HG03064 (cell line): ENCODE data around the gene ACTR5.
"Not testable (repeated sequence)": the region's sequence is repeated elsewhere in the genome, so short reads cannot be mapped to it uniquely, and the experiment has no call there.

Experiments used
- ATAC-seq: cut with Tn5 transposase; IDR thresholded peaks from one replicate; pipeline ENCODE4 v1.9.1; 2021; ENCODE audit warnings: low read depth; ENCODE audit not compliant: unreplicated experiment

Gene ACTR5

GRCh38 chr20:38804221-38804620 is 56.0 kb downstream of the ACTR5 start:
- no peak for ATAC-seq

- ATAC-seq, result no peak
Observed at GRCh38 chr20:38804682-38805501, 56.6 kb downstream of the ACTR5 start.

DNA sequence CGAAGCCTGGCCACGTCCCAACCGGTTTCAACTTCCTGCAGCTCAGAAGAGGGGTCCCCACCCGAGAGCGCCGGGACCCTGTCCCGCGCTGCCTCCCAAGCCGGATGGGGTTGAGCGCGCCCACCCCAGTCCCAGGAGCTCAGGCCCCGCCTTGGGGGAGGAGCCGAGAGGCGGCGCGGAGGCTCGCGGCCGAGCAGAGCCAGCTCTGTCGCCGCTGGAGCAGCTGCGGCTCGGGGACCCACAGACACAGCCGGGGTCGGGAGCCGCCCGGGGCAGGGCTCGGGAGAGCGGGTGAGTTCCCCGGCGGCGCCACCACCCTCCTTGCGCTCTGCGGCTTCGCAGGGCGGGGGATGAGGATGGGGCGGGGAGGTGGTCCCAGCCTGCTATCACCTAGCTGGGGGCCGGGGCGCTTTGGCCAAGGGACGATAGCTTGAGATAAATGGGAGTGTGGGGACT is 57.3 kb downstream of the ACTR5 start, which contains the start of gene PPP1R16B:
PPP1R16B (plus strand) TSS at position 196 of the 456 bp plus-strand sequence. CDS start 30,229 bp downstream, outside the sequence.
- ATAC-seq, result no peak

DNA sequence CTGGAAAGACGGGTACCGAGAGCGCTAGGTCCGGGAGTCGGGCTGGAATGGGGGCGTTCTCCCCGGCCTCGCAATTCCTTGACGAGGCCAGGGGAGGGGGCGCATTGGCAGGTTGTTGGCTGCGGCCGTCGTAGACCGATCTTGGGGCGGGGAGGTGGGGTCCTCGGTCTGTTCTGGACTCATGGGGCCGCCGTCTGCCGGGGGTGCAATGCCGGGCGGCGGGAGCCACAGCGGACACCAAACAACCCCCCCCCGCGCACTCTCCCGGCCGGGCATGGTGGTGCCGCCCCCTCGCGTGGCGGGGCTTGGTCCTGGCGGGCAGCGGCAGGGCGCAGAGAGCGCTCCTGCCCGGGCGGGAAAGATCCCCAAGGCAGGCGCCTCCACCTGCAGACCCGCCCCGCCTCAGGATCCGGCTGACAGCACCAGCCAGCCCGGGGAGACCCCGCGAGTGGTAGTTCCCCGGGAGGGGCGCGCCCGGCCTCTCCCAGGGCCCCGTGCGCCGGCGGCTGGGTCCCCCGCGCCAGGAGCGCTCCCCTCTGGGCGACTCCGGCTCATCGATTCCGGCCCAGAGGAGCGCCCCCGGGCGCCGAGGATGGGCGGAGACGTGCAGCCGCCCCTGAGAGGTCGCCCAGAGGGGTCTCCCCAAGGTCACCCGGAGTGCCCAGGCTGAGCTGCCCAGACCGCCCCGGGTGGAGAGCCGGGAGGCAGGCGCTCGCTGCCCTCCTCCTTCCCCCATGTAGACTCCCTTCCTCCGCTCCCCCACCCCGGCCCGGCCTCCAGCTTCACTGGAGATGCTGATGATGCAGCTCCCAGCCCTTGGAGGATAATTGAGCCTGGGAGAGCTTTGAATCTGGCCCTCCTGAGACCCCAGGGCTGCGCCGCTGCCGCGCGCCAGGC is 57.9 kb downstream of the ACTR5 start:
- ATAC-seq, result no peak

DNA sequence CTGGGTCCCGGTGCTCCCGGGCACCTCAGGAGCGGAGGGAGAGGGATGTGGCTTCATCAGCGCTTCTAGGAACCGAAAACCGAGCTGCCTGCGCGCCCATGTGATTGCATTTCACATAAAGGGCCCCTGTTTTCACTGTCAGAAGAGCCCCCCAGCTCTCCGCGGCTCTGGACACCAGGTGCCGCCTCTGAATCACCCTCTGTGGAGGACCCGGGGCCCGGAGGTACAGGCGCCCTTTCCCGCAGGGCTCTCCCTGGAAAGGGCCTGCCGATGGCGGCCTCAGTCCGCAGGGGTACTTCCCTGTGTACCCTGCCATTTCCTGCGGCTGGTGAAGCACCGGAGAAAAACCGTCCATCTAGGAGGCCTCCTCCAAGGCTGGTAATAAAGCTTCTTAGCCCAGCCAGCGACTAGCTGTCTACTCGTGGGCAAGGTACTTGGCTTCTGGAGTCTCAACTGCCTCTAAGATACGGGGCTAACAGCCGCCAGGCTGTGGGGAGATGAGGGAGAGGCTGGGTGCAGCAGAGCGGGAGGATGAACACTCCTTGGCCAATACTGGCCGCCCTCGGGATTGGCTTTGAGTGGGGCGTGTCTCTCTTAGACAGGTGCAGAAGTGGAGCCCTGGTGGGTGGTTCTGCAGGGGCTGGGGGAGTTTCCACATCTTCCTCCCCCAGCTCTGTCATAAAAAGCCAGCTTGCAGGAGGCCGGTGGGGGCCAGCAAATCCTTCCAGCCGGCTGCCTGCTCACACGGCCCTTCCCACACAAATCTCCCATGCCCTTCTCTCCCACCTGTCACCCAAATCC is 58.8 kb downstream of the ACTR5 start:
- ATAC-seq, result no peak

DNA sequence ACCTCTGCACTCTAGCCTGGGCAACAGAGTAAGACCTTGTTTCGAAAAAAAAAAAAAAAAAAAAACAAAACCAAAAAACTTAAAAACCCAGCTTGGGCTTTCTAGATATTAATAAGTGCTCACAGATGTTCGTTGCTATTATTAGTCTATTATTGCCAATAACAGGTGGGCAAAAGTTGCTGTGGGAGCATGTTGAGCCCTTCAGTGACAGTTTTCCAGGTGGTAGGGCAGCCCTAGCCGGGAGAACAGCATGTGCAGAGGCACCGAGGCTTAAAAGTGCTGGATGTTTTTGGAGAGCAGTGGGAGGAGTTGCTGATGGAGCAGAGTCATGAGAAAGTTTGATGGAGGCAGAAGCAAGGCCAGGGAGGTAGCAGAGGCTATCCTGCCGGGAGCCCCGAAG is 61.7 kb downstream of the ACTR5 start:
- ATAC-seq, result no peak

- no peak for ATAC-seq
Observed at GRCh38 chr20:38810926-38811630, 62.8 kb downstream of the ACTR5 start.

DNA sequence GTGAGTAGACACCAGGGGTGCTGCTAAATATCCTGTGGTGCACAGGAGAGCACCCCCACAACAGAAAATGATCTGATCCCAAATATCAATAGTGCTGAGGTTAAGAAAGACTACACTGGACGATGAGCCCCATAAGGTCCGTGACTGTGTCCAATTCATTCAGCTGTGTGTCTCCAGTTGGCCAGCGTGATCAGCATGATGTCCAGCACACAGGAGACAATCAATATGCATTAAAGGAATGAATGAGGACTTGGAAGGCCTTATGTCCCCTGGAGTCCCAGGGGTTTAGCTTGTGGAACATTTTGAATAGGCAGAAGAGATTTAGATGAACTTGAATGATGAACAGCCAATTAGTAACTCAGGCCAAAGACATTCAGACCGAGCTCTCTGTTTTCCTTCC is 63.5 kb downstream of the ACTR5 start:
- no peak for ATAC-seq

- ATAC-seq, result no peak
Observed at GRCh38 chr20:38812182-38812581, 63.9 kb downstream of the ACTR5 start.

- no peak for ATAC-seq
Observed at GRCh38 chr20:38812709-38813573, 64.7 kb downstream of the ACTR5 start.

DNA sequence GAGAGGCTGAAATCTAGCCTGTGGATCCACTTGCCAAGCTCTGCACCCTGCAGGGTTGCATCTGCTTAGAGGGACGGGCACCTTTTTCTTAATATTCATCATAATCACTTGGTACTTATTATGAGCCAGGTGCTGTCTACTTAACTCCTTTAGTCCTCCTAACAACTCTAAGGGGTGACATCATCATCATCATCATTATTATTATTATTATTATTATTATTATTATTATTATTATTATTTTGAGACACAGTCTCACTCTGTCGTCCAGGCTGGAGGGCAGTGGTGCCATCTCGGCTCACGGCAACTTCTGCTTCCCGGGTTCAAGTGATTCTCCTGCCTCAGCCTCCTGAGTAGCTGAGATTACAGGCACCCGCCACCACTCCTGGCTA is 65.3 kb downstream of the ACTR5 start:
- not testable (repeated sequence) for ATAC-seq

GRCh38 chr20:38815446-38815845 is 67.2 kb downstream of the ACTR5 start:
- ATAC-seq, result no peak

- no peak for ATAC-seq
Observed at GRCh38 chr20:38818113-38819065, 70.1 kb downstream of the ACTR5 start.
